Suppressor macrophage (primary cell): ENCODE measurements around the gene ITLN1.

Experiments
- DNase-seq, 4 experiments: peaks; one replicate each; pipeline ENCODE4 v3.0.0-alpha.2; 2020 to 2022

Gene ITLN1

GRCh38 chr1:160855181-160855981 is 29.6 kb downstream of the ITLN1 start:
- DNase-seq, result no peak

DNA sequence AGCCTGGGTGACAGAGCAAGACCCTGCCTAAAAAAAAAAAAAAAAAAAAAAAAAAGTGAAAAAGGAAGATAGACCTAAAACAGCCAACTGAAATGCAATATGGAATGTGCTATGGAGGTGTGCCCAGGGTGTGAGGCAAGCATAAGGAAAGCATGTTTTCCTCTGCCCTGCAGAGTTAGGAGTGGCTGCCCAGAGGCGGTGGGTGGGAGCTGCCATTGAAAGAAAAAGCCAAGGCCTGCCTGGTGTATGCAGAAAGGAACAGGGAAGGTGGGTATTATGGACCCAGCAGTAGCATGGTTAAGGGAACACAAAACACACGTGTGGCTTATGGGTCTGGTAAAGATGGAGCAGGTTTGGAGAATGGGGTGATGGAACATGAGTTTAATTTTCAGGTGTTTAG is 31.2 kb downstream of the ITLN1 start:
- no peak for DNase-seq

GRCh38 chr1:160853014-160853413 is 32.0 kb downstream of the ITLN1 start:
- no peak for DNase-seq

GRCh38 chr1:160850993-160851392 is 34.0 kb downstream of the ITLN1 start:
- no peak for DNase-seq

DNA sequence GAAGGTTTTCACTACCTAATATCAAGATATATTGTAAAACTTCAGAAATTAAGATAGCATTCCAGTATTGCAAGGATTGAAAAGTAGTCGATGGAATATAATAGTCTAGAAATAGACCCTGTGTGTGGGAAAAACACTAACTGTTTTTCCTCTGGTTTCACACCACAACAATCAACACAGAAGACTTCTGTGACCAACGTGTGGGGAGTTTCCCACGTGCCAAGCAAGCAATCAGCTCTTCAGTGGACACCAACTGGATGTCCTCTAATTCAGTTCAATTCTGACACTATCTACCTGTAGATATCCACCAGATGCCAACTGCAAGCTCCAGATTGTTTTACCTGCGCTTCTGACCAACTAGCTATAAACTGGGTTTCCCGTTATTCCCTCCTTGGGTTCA is 34.4 kb downstream of the ITLN1 start:
- DNase-seq, result no peak

GRCh38 chr1:160846281-160846680 is 38.7 kb downstream of the ITLN1 start:
- DNase-seq, result no peak

- DNase-seq, result no peak
Observed at GRCh38 chr1:160844447-160845232, 40.3 kb downstream of the ITLN1 start.

DNA sequence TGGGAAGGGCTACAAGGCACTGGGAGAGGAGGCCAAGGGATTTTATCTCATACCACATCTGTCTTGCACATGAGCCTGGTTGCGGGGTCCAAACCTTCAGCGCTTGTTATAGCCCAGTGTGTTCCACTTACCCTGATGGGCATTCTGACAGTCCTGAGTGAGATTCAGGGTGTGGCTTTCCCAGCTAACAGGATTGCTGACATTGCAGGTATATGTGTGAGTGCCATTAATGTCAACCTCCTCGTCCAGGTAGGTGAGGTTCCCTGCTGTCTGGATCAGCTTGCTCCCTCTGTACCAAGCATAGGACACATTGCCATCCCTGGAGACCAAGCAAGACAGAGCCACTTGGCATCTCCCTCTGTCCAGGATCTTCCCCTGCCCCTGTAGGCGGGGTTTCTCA is 43.9 kb downstream of the ITLN1 start:
- no peak for DNase-seq

- peak in 2 of 4 experiments; percentile 54 to 63 for DNase-seq
Observed at GRCh38 chr1:160839746-160840145, 45.2 kb downstream of the ITLN1 start.

- no peak for DNase-seq
Observed at GRCh38 chr1:160838888-160839287, 46.1 kb downstream of the ITLN1 start.

GRCh38 chr1:160837558-160838205 is 47.3 kb downstream of the ITLN1 start:
- peak in 3 of 4 experiments; percentile 34 to 54 (median 42) for DNase-seq

- no peak for DNase-seq
Observed at GRCh38 chr1:160836981-160837557, 47.9 kb downstream of the ITLN1 start.

- DNase-seq, result peak; percentile 40 to 67 (median 60)
Observed at GRCh38 chr1:160836561-160836960, 48.4 kb downstream of the ITLN1 start.

DNA sequence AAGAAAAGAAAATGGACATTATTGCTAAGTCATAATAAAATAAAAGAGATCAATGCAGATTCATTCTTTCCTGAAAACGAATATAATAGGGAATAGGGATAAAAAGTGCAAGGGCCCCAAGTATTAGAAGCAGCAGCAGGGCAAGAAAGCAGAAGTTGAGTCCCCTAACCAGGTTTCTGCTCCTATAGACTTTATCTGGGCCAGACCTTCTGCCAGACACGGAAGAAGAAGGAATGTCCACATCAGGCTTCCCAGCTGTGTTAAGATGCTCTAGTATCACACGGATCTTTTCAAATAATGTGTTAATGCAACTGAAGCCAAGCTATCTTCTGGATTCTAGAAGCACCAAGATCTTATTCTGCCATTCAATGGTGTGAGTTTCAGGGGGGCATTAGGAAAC is 49.2 kb downstream of the ITLN1 start:
- DNase-seq, result peak in 1 of 4 experiments; percentile 10

GRCh38 chr1:160834945-160835565 is 49.9 kb downstream of the ITLN1 start:
- peak; percentile 73 to 92 (median 74) for DNase-seq

DNA sequence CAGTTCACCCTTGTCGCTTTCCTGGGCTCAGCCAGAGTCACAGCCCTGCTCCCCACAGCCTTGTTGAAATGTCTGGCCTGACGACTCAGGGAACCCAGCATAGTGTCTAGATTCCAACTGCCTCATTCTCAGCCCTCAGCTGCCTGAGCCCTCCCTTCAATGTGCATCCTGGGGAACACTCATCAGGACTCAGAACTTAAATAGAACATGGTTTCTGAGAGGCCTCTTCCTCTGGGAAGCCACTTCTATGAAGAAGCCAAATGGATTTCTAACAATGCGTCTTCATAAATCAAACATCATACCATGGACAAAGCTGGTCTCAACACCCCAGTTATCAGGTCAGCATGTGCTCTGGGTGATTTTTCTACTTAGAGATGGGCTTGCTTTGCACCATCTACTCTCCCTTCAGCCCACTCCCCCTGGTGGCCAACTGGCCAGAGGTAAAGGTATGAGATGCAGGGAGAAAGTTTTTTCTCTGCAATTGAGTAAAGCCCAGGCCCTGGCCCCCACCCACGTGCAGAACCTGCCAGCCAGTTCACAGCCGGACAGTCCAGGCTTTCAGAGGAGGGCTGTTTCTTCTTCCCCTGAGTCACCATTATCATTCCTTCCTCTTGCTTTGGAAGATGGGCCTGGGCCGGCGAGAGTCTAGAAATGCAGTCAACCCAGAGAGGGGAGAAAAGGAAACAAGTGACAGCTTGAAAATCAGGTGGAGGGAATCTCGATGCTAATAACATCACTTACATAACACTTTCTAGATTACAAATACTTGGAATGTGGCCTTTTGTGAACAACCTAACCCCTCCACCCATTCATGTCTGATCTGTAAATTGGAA is 54.4 kb downstream of the ITLN1 start:
- peak; percentile 69 to 84 (median 76) for DNase-seq

GRCh38 chr1:160829766-160830165 is 55.2 kb downstream of the ITLN1 start:
- no peak for DNase-seq

DNA sequence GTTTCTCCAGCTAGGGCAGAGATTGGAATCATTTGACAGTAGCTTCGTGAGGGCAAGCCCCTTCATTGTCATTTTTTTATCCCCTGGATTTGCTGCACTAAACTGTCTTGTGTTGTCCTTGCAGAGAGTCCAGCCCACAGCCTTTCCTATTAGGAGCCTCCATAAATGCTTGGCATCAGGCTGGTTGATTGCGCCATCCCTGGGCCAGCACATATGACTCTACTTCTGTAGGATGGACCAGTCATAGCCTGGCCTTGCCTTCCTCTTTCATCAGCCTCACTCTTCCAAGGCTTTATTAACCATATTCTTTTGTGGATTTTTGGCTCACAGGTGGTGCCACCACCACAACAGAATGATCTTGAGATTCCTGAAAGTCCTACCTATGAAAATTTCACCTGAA is 57.6 kb downstream of the ITLN1 start:
- peak; percentile 82 to 92 (median 90) for DNase-seq

- DNase-seq, result no peak
Observed at GRCh38 chr1:160826546-160826945, 58.4 kb downstream of the ITLN1 start.
